Motor neuron (in vitro differentiated cells): Measurements from ENCODE around the gene CCDC85C. TPM values are rescaled to one million over a fixed set of nuclear protein-coding genes. Genes with fewer than 3 reads are reported as not detected.

ENCODE experiments used
- ATAC-seq, 8 experiments: fragments of 200-7000 bp; cut with Tn5 transposase; replicated peaks in 6 of 8; 2 replicates each; pipeline ENCODE4 v1.8.0; 2021; ENCODE audit warnings: mild to moderate bottlenecking in 8 of 8, moderate library complexity in 8 of 8
- H3K27ac ChIP-seq, 2 donors: fragments of 250-450 bp; sonication (Bioruptor Pico); 2 replicates each; pipeline ENCODE4 v1.9.0; 2021; ENCODE audit warnings: antibody characterized with exemption in 2 of 2, mild to moderate bottlenecking in 2 of 2, moderate library complexity in 1 of 2
- H3K4me1 ChIP-seq, 2 donors: fragments of 250-450 bp; sonication (Bioruptor Pico); replicated peaks in 1 of 2; 2 replicates each; pipeline ENCODE4 v1.6.1; 2021; ENCODE audit warnings: antibody characterized with exemption in 2 of 2, mild to moderate bottlenecking in 2 of 2, moderate library complexity in 1 of 2
- H3K4me3 ChIP-seq, 5 donors: fragments of 250-450 bp; sonication (Bioruptor Pico); 2 replicates each; pipeline ENCODE4 v1.9.0; 2021; ENCODE audit warnings: antibody characterized with exemption in 5 of 5, mild to moderate bottlenecking in 5 of 5, moderate library complexity in 4 of 5
- WGBS, 10 experiments: fragments of 450-650 bp; shearing (Covaris generic); methylation state at CpG; one replicate each; pipeline ENCODE4 v1.0.0; 2022; 5-methylcytosine and 5-hydroxymethylcytosine counted together
- in situ Hi-C, 9 experiments: fragments of 400-800 bp; cut with MboI; loops; one replicate each; pipeline ENCODE4 v1.15.0; 2021; ENCODE audit warnings: low sequenced_read_pairs in 9 of 9, low pct_unique_long_range_greater_than_20kb in 2 of 9; ENCODE audit not compliant: unreplicated experiment in 9 of 9
- total RNA-seq, 8 experiments: library from RNA; unstranded; fragments of 300-600 nt; gene quantifications; 2 replicates each; pipeline versions ENCODE4 v1.2.3 to v1.2.4, GENCODE V29; 2022

The CCDC85C gene
- total RNA-seq, 8 experiments from 2014 or later = 2.0 to 62.2 (median 18.8) TPM

DNA sequence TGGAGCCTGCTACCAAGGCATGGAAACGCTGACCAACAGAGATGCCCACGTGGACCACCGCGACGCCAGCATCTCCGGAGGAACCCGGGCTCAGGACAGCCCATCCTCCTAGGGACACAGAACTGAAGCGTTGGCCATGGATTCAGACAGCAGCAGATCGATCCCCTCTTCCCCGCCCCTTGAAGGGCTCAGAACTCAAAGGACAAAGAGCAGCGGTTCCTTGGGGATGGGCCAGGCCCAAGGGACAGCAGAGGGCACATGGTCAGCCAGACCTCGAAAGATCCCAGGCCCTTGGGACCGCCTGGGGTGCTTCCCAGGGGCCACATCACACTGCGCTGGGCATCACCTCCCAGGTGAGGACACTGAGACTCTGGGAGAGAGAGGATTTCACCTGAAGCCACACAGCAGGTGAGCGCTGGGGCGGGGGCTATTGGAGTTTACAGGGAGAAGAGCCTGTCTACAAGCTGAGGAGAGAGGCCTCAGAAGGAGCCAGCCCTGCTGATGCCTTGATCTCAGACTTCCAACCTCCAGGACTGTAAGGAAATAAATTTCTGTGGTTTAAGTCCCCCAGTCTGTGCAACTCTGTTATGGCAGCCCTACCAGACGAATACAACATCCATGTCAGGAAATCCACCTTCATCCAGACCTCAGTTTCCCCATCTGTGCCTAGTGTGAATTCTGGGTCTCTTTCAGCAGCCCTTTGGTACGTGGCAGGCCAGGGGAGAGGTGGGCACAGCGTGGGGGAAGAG lies 73.4 kb downstream of the CCDC85C start:
- Histone ChIP-seq H3K27ac (peak overlapping the region; percentile 78 to 88), H3K4me1 (peaks cover 54 to 66% of the 10 kb centered on the region in 2 donors), H3K4me3 (no peak overlapping the region)
- ATAC-seq = peak in 2 of 8 experiments; percentile 2 to 5
- WGBS, 10 experiments = 33 to 79% (median 73%) methylated on average over 1 to 8 of the region's 19 CpGs; no CpG with 5 or more reads in 4 of the 10 experiments
- in situ Hi-C loops = loop anchor here in 2 of 9 experiments (25.0 kb wide), 1 partner anchor 107 kb away; the partner anchor contains the start of gene HHIPL1 (in 2 of the 2)

DNA sequence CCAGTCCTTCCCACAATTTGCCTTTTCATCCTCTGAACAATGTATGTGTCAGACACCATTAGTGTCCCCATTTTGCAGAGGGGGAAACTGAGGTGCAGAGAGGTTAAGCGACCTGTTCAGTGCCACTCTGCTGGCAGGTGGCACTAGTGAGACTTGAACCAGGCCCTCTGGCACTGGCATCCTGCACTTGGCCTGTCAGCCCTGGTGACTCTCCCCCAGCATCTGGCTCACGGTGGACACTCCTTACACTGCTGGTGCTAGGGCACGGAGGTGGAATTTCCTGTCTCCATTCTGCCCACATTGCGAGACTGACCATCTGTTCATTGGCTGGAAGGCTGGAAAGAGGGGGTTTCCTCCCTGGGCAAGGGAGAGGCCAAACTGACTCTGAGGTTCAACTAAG lies 74.1 kb downstream of the CCDC85C start:
- WGBS, 10 experiments = 90 to 100% (median 100%) methylated on average over 1 to 2 of the region's 4 CpGs; no CpG with 5 or more reads in 4 of the 10 experiments
- in situ Hi-C loops = loop anchor here in 3 of 9 experiments (10.0 to 25.0 kb wide), 2 partner anchors 105 to 107 kb away; partner anchors contain the start of gene HHIPL1 (in 2 of the 3)
- Histone ChIP-seq H3K4me1 (peaks cover 54 to 66% of the 10 kb centered on the region in 2 donors), H3K27ac (peak overlapping the region; percentile 78 to 88), H3K4me3 (no peak overlapping the region)
- no peak for ATAC-seq

DNA sequence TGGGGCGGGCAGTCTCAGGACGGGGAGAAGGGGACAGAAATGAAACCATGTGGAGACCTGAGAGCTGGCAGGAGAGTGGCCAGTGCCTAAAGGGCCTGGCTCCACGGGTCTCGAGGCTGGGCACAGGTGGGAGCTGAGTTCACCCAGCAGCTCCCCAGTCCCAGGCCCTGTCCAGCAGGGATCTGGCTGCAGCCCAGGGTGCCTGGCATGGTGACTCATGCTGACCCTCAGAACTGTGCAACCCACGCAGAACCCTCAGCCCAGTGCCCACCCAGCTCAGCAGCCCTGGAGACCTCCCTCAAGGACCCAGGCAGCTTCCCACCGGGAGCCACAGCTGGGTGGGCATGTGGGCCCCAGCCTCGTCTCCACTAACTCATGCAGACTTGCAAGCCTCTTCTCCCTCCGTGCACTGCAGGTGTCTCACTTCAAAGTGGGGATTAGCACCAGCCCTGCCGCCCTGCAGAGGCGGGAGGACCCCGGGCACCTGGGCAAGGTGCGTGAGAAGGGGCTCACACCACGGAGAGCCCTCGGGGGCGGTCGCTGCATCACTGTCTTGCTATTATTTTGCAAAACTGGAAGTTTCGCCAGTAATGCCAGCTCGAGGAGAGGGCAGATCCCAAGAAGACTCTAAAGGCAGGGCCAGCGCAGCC lies 76.5 kb downstream of the CCDC85C start:
- peaks cover 62 to 71% of the 10 kb centered on the region in 2 donors for H3K4me1 ChIP-seq
- no peak for ATAC-seq
- H3K27ac ChIP-seq = no peak overlapping the region
- H3K4me3 ChIP-seq = no peak overlapping the region
- in situ Hi-C loops = loop anchor here in 3 of 9 experiments (10.0 to 25.0 kb wide), 2 partner anchors 107 to 110 kb away; partner anchors contain the start of gene HHIPL1 (in 2 of the 3)
- 40 to 100% (median 80%) methylated on average over 1 to 16 of the region's 19 CpGs; no CpG with 5 or more reads in 5 of the 10 experiments for WGBS, 10 experiments

DNA sequence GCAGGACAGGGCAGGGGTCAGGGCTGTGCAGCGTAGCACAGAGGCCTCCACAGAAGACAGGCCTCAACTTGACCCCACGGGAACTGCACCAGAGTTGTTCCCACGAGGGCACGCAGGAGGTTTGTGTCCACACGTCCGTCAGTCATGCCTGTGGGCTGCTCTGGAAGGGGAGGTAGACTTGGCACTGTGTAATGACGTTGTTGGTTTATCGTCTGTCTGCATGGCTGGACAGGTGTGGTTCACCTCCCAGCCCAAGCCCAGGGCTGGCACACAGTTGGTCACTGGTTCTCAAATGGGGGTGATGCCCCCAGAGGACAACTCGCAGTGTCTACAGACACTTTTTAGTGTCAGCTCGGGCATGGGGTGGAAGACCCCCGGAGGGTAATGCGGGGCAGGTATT lies 77.0 kb downstream of the CCDC85C start:
- H3K4me1 ChIP-seq = peaks cover 67 to 72% of the 10 kb centered on the region in 2 donors
- 60 to 92% (median 73%) methylated on average over 1 to 4 of the region's 12 CpGs; no CpG with 5 or more reads in 7 of the 10 experiments for WGBS, 10 experiments

DNA sequence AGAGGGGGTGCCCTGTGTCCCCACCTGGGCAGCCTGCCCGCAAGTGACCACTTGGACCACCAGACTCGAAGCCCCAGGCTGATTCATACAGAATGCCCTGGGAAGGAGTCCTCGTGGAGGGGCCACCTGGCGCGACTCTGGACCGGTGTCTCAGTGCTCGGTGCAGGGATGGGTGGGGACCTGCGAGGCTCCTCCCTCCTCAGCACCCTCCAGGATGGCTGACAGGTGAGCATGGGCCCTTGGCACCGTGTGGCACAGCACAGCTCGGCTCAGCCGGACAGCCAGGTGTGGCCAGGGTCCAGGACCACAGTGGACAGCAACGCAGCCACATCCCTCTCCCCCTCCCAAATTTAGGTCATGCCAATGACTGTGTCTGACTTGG lies 78.3 kb downstream of the CCDC85C start:
- H3K27ac ChIP-seq = no peak overlapping the region
- 90 to 95% methylated on average over 2 to 4 of the region's 12 CpGs; no CpG with 5 or more reads in 8 of the 10 experiments for WGBS, 10 experiments
- ATAC-seq = no peak
- H3K4me3 ChIP-seq = no peak overlapping the region
- in situ Hi-C loops = loop anchor here in 3 of 9 experiments (10.0 to 25.0 kb wide), 2 partner anchors 109 to 112 kb away; partner anchors contain the start of gene HHIPL1 (in 2 of the 3)
- H3K4me1 ChIP-seq = peaks cover 59 to 64% of the 10 kb centered on the region in 2 donors

More for the DNA sequence above, 77.0 kb downstream of the CCDC85C start:
- Histone ChIP-seq H3K27ac (no peak overlapping the region), H3K4me3 (no peak overlapping the region)
- ATAC-seq = no peak
- in situ Hi-C loops = loop anchor here in 3 of 9 experiments (10.0 to 25.0 kb wide), 2 partner anchors 108 to 110 kb away; partner anchors contain the start of gene HHIPL1 (in 2 of the 3)

DNA sequence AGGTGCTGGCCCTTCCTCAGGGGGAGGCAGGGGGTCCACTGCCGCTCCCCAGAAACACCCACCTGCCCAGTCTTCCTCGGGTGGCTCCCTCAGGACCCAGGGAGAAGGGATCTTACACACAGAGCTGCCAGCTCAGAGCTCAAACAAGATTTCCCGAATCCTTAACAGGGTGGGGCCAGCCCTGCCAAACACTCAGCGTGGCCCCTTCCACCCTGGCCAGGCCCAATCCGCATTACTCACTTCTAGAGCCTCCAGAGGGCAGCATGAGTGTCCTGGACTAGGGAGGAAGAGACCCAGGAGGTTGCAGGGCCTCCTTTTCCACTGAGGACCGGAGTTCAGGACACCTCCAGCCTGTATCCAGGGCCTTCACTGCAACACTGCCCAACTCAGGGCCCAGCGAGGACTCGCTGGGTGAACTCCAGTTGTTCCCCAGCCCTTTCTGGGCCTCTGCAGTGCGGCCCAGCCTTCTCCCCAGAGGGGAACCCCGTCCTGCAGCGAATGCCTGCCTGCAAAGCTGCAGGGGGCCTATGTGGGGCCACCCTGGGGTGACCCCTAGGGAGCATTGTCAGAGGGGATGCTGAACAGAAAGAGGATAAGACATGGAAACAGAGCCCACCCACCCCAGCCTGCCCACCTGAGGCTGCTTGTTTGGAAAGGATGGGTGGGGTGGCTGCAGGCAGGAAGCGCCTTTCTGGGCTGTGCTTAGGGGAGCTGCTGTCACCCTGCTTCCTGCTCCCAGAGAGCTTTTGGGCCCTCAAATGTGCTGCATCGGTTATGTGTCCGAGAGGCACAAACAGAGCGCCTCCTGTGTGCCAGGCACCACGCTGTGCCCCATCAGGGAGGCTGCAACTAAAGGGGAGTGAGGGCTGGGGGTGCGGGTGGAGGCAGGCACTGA lies 79.0 kb downstream of the CCDC85C start:
- H3K4me1 ChIP-seq = peaks cover 53 to 58% of the 10 kb centered on the region in 2 donors
- WGBS, 10 experiments = 0 to 63% (median 15%) methylated on average over 1 to 6 of the region's 17 CpGs; no CpG with 5 or more reads in 4 of the 10 experiments
- peak; percentile 38 to 81 (median 60) for ATAC-seq
- H3K27ac ChIP-seq = peak overlapping the region; percentile 40 to 47
- no peak overlapping the region for H3K4me3 ChIP-seq
- in situ Hi-C loops = loop anchor here in 7 of 9 experiments (10.0 to 25.0 kb wide), 4 partner anchors 110 to 387 kb away; partner anchors contain the start of gene HHIPL1 (in 4 of the 7)

DNA sequence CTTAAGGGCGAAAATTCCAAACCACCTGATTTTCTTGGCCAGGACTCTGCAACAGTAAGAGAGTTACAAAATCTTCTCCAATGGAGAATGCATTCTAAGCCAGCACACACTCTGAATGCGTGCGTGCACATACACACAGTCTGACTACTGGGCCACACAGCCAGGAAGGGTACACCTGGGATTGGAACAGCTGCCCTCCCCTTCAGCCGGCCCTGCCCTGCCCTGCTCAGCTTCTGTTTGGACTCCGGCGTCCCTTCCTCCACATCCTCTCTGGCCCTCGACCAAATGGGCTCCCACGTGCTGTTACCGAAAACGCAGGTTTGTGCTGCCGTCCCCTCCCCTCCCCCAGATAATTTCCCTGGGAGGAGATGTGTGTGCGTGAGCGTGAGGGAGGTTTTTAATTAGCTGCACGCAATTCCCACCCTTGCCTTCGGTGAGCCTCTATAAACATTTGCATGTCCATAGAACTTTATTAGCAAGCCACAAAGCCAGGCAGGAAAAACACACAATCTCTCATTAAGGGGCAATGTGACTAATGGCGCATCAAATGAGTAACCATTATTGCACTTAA lies 79.8 kb downstream of the CCDC85C start:
- Histone ChIP-seq H3K4me3 (no peak overlapping the region), H3K4me1 (peaks cover 51 to 56% of the 10 kb centered on the region in 2 donors), H3K27ac (peak overlapping the region in 1 of 2 donors; percentile 40)
- peak in 6 of 8 experiments; percentile 4 to 34 (median 16) for ATAC-seq
- in situ Hi-C loops = loop anchor here in 5 of 9 experiments (10.0 to 25.0 kb wide), 4 partner anchors 111 to 388 kb away; partner anchors contain the start of gene HHIPL1 (in 2 of the 5)
- 0 to 46% (median 20%) methylated on average over 1 to 10 of the region's 16 CpGs; no CpG with 5 or more reads in 4 of the 10 experiments for WGBS, 10 experiments

DNA sequence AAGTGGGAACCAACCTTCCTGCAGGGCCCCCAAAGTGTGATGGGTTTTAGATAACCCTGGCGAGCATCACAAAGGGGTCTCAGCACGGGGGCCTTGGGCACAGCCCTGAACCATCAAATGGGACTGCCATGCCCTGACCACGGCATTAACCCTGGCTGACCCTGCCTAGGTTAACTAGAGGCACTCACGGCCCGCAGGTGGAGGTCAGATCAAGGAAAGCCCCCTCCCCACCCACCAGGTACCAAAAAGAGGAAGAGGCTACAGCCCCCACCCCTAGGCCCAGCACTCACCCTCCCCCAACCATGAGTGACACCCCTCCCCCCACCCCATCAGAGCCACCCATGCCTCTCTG lies 80.3 kb downstream of the CCDC85C start:
- in situ Hi-C loops = loop anchor here in 5 of 9 experiments (10.0 to 25.0 kb wide), 4 partner anchors 111 to 389 kb away; partner anchors contain the start of gene HHIPL1 (in 2 of the 5)
- Histone ChIP-seq H3K4me3 (no peak overlapping the region), H3K27ac (peak overlapping the region; percentile 51 to 57)

DNA sequence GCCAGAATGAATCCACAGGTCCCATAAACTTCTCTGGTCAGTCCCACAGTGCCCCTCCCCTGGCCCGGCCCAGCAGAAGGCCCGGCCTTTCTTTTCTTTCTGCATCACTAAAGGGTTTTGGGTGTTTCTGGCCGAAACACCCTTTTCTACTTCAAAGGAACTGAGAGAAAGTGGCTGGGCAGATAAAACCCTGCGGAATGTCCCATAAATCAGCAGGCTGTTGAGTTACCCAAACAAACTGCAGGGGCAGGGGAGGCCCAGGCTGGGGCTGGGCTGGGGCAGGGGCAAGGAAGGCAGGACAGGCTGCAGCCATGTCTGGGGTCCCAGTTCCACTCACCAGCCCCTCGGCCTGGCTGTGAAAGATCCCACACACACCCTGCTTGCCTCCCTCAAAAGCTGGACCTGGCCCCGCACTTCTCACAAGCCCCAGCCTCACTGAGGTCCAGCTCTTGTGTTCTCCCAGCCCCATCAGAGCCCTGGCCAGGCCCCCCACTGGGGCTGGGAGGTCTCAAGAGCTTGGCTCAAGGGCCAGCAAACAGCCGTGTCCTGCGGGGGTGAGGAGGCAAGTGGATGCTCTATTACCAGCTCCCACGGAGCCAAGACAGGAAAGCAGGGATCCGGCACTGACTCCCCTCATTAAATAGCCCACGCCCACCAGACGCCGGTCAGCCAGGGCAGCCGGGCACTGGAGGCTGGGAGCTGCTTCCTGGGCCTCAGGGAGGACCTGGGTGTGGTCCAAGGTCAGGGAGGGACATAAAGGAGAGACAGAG lies 80.9 kb downstream of the CCDC85C start:
- peak overlapping the region; percentile 51 to 57 for H3K27ac ChIP-seq
- H3K4me1 ChIP-seq = peaks cover 51 to 61% of the 10 kb centered on the region in 2 donors
- WGBS, 10 experiments = 0 to 15% (median 7%) methylated on average over 1 to 4 of the region's 14 CpGs; no CpG with 5 or more reads in 6 of the 10 experiments
- no peak overlapping the region for H3K4me3 ChIP-seq
- ATAC-seq = peak in 7 of 8 experiments; percentile 21 to 72 (median 40)
- in situ Hi-C loops = loop anchor here in 5 of 9 experiments (10.0 to 25.0 kb wide), 4 partner anchors 112 to 389 kb away; partner anchors contain the start of gene HHIPL1 (in 2 of the 5)

More for the DNA sequence above, 80.3 kb downstream of the CCDC85C start:
- WGBS, 10 experiments = 60 to 71% methylated on average over 1 to 2 of the region's 5 CpGs; no CpG with 5 or more reads in 8 of the 10 experiments
- ATAC-seq = no peak
- peaks cover 51 to 56% of the 10 kb centered on the region in 2 donors for H3K4me1 ChIP-seq

DNA sequence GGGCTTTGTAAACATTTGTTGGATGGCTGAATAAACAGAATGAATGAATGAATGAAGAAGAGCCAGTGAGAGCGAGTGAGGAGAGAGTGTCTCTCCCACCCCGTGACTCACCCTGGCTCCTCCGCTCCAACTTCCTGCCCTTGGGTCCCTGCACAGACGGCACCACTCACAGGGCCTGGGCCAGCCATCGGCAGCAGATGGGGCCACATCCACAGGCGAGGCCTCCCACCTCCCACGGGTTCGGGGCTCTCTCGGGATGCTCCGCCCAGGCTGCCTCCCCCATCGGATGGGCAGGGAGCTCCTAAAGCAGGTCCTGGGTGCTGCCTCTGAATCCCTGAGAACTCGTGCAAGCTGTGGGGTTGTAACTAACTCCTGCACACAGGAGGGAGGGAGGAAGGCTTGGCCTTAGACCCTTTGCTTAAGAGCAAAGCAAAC lies 81.5 kb downstream of the CCDC85C start:
- H3K4me3 ChIP-seq = no peak overlapping the region
- WGBS, 10 experiments = no CpG with 5 or more reads among the region's 12 CpGs
- in situ Hi-C loops = loop anchor here in 5 of 9 experiments (10.0 to 25.0 kb wide), 4 partner anchors 112 to 390 kb away; partner anchors contain the start of gene HHIPL1 (in 2 of the 5)
- peak in 7 of 8 experiments; percentile 69 to 79 (median 72) for ATAC-seq
- H3K4me1 ChIP-seq = peaks cover 51 to 61% of the 10 kb centered on the region in 2 donors
- H3K27ac ChIP-seq = peak overlapping the region in 1 of 2 donors; percentile 57
